Right lung (tissue), 10 donors: ENCODE measurements around the gene BCLAF3. TPM values are rescaled to one million over a fixed set of nuclear protein-coding genes. Genes with fewer than 3 reads are reported as not detected.

ENCODE experiments used
- DNase-seq, 2 donors: peaks; one replicate each; pipeline ENCODE4 v3.0.0-alpha.2; 2013
- long read RNA-seq, 8 donors: transcript quantifications; one replicate each; lab custom pipeline, GENCODE V29; 2026
- polyA plus RNA-seq, 5 donors: library from polyadenylated mRNA; unstranded; fragments of 120-200 nt; gene quantifications; one replicate each; pipeline versions ENCODE4 v1.2.1 to v1.2.3, GENCODE V29; 2013; ENCODE audit warnings: inconsistent platforms in 1 of 5, low replicate concordance in 1 of 5; ENCODE audit not compliant: insufficient read length in 5 of 5, insufficient read depth in 1 of 5

BCLAF3 gene
- polyA plus RNA-seq = 10 to 100 TPM; 12.5 to 19.1 (median 17.8) TPM
- long read RNA-seq, donor 1 = 0 reads
- long read RNA-seq, donor 2 = 0 reads
- long read RNA-seq, donor 3 = 0 reads
- long read RNA-seq, donor 4 = 0 reads
- long read RNA-seq, donor 5 = 0 reads
- long read RNA-seq, donor 6 = 0 reads
- long read RNA-seq, donor 7, partial matches to known transcripts = 5 of 5 reads
- long read RNA-seq, donor 7, other reads (novel, unspliced or antisense) = 0 of 5 reads
- long read RNA-seq, donor 8 = 0 reads

GRCh38 chrX:19990556-19991349 is at the start of gene BCLAF3:
TSS of gene BCLAF3 (minus strand) at chrX:19991061. CDS start at chrX:19970264, 20,797 bp downstream.
- DNase-seq = peak; percentile 85 to 88

- DNase-seq = no peak
Measured at GRCh38 chrX:20038966-20039365, 48.1 kb upstream of the BCLAF3 start.

- no peak for DNase-seq
Measured at GRCh38 chrX:20037186-20037585, 46.3 kb upstream of the BCLAF3 start.

GRCh38 chrX:20032201-20032600 is 41.3 kb upstream of the BCLAF3 start:
- no peak for DNase-seq

- DNase-seq = no peak
Measured at GRCh38 chrX:20029728-20030127, 38.9 kb upstream of the BCLAF3 start.

GRCh38 chrX:20028588-20028987 is 37.7 kb upstream of the BCLAF3 start:
- no peak for DNase-seq

- no peak for DNase-seq
Measured at GRCh38 chrX:20026278-20026677, 35.4 kb upstream of the BCLAF3 start.

- no peak for DNase-seq
Measured at GRCh38 chrX:20019672-20020365, 29.0 kb upstream of the BCLAF3 start.

- no peak for DNase-seq
Measured at GRCh38 chrX:20016616-20016945, 25.7 kb upstream of the BCLAF3 start.

- no peak for DNase-seq
Measured at GRCh38 chrX:20015945-20016615, 25.2 kb upstream of the BCLAF3 start.

GRCh38 chrX:20015422-20015821 is 24.6 kb upstream of the BCLAF3 start:
- DNase-seq = no peak

GRCh38 chrX:20011608-20012007 is 20.7 kb upstream of the BCLAF3 start:
- DNase-seq = no peak

GRCh38 chrX:20007962-20008622 is 17.2 kb upstream of the BCLAF3 start:
- DNase-seq = no peak

GRCh38 chrX:20005883-20006282 is 15.0 kb upstream of the BCLAF3 start:
- no peak for DNase-seq

GRCh38 chrX:20001588-20001987 is 10.7 kb upstream of the BCLAF3 start:
- DNase-seq = no peak

- DNase-seq = no peak
Measured at GRCh38 chrX:19991350-19991718, 473 bp upstream of the BCLAF3 start.

GRCh38 chrX:19990151-19990555 is 708 bp downstream of the BCLAF3 start:
- DNase-seq = no peak

- DNase-seq = no peak
Measured at GRCh38 chrX:19987856-19988255, 3.0 kb downstream of the BCLAF3 start.

GRCh38 chrX:19986531-19986930 is 4.3 kb downstream of the BCLAF3 start:
- no peak for DNase-seq

- no peak for DNase-seq
Measured at GRCh38 chrX:19981947-19982346, 8.9 kb downstream of the BCLAF3 start.

- no peak for DNase-seq
Measured at GRCh38 chrX:19975845-19976244, 15.0 kb downstream of the BCLAF3 start.

GRCh38 chrX:19972984-19973383 is 17.9 kb downstream of the BCLAF3 start:
- no peak for DNase-seq
